GM23338 (cell line): Measurements from ENCODE around the gene DOP1A. TPM values are rescaled to one million over a fixed set of nuclear protein-coding genes. Genes with fewer than 3 reads are reported as not detected.

Experiments
- ATAC-seq: fragments of 200-7000 bp; cut with Tn5 transposase; 3 replicates; pipeline ENCODE4 v1.9.1; 2020
- DNase-seq: peaks from one replicate; pipeline ENCODE4 v3.0.0-alpha.2; 2015; ENCODE audit warnings: low spot score
- H2AFZ ChIP-seq: fragments of 200-600 bp; sonication (generic); 2 replicates; pipeline ENCODE4 v1.8.0; 2016; ENCODE audit warnings: antibody characterized with exemption, mild to moderate bottlenecking, moderate library complexity
- H3F3A ChIP-seq: fragments of 200-600 bp; sonication (generic); replicated peaks from 2 replicates; pipeline ENCODE4 v1.8.0; 2017; ENCODE audit warnings: antibody characterized with exemption, mixed run types, low read depth
- H3K27ac ChIP-seq: fragments of 200-600 bp; sonication (generic); 2 replicates; pipeline ENCODE4 v1.6.1; 2016; ENCODE audit warnings: low read depth
- H3K27me3 ChIP-seq: fragments of 200-600 bp; sonication (generic); 2 replicates; pipeline ENCODE4 v1.8.0; 2016; ENCODE audit warnings: mild to moderate bottlenecking, mixed run types, moderate library complexity; ENCODE audit not compliant: insufficient read depth
- H3K36me3 ChIP-seq: fragments of 200-600 bp; sonication (generic); 2 replicates; pipeline ENCODE4 v1.8.0; 2016; ENCODE audit warnings: mild to moderate bottlenecking; ENCODE audit not compliant: insufficient read depth
- H3K4me1 ChIP-seq: fragments of 200-600 bp; sonication (generic); 2 replicates; pipeline ENCODE4 v1.8.0; 2016; ENCODE audit warnings: mild to moderate bottlenecking, moderate library complexity; ENCODE audit not compliant: insufficient read depth
- H3K4me2 ChIP-seq: fragments of 200-600 bp; sonication (generic); 2 replicates; pipeline ENCODE4 v1.7.1; 2017; ENCODE audit warnings: mixed run types
- H3K4me3 ChIP-seq: fragments of 200-600 bp; sonication (generic); 2 replicates; pipeline ENCODE4 v1.6.1; 2016; ENCODE audit warnings: mixed run types
- H3K79me2 ChIP-seq: fragments of 200-600 bp; sonication (generic); replicated peaks from 2 replicates; pipeline ENCODE4 v1.8.0; 2017; ENCODE audit warnings: mild to moderate bottlenecking; ENCODE audit not compliant: insufficient read depth
- H3K9me2 ChIP-seq: fragments of 200-600 bp; sonication (generic); 2 replicates; pipeline ENCODE4 v1.8.0; 2017; ENCODE audit not compliant: insufficient read depth
- H4K20me1 ChIP-seq: fragments of 200-600 bp; sonication (generic); replicated peaks from 2 replicates; pipeline ENCODE4 v1.8.0; 2017; ENCODE audit warnings: mild to moderate bottlenecking; ENCODE audit not compliant: insufficient read depth
- H3K27ac Mint-ChIP-seq: 2 replicates; pipeline ENCODE4 v1.8.0; 2020; ENCODE audit warnings: inconsistent platforms, mild to moderate bottlenecking, moderate library complexity, mixed read lengths
- H3K27me3 Mint-ChIP-seq: 3 replicates; pipeline ENCODE4 v1.8.0; 2022; ENCODE audit warnings: low read depth, mild to moderate bottlenecking, moderate library complexity, mixed read lengths, inconsistent platforms; ENCODE audit not compliant: insufficient read depth, poor library complexity
- H3K36me3 Mint-ChIP-seq: 3 replicates; pipeline ENCODE4 v1.8.0; 2021; ENCODE audit warnings: low read depth, mild to moderate bottlenecking, inconsistent platforms, moderate library complexity, mixed read lengths
- H3K4me1 Mint-ChIP-seq: 3 replicates; pipeline ENCODE4 v1.8.0; 2020; ENCODE audit warnings: mild to moderate bottlenecking, inconsistent platforms, mixed read lengths
- H3K4me3 Mint-ChIP-seq: 3 replicates; pipeline ENCODE4 v1.8.0; 2021; ENCODE audit warnings: moderate library complexity, mild to moderate bottlenecking, inconsistent platforms, mixed read lengths
- H3K9me3 Mint-ChIP-seq: 3 replicates; pipeline ENCODE4 v1.8.0; 2020; ENCODE audit warnings: moderate library complexity, mild to moderate bottlenecking, inconsistent platforms, mixed read lengths
- CTCF ChIP-seq, 2 experiments: fragments of 200-600 bp in 1 of 2; sonication (generic) in 1 of 2; conservative IDR thresholded peaks; 2 replicates each; pipeline versions ENCODE4 v1.5.1 to v1.6.1; 2016 to 2017; ENCODE audit warnings: antibody characterized with exemption in 2 of 2, low read depth in 2 of 2, mild to moderate bottlenecking in 2 of 2, moderate library complexity in 1 of 2
- EZH2 ChIP-seq: fragments of 200-600 bp; sonication (generic); IDR thresholded peaks from one replicate; pipeline ENCODE4 v1.8.0; 2017; ENCODE audit warnings: antibody characterized with exemption, mild to moderate bottlenecking, low read depth; ENCODE audit not compliant: unreplicated experiment
- EZH2phosphoT487 ChIP-seq: fragments of 200-600 bp; sonication (generic); IDR thresholded peaks from one replicate; pipeline ENCODE4 v1.8.1; 2018; ENCODE audit warnings: antibody characterized with exemption; ENCODE audit not compliant: unreplicated experiment
- polyA plus RNA-seq: library from polyadenylated mRNA; unstranded; fragments of >200 nt; fragmentation: Nextera tagmentation; extraction: Ambion mirVana; gene quantifications from 2 replicates; pipeline ENCODE4 v1.2.1, GENCODE V29; 2016
- total RNA-seq: library from RNA; depleted of rRNA; stranded (reverse); fragments of >200 nt; shearing (Covaris generic); gene quantifications from 2 replicates; pipeline ENCODE4 v1.2.3, GENCODE V29; 2014
- TF ChIP-seq, protein P1 (sequence below): fragments of 250-450 bp; sonication (Bioruptor Pico); IDR thresholded peaks from 2 replicates; pipeline ENCODE4 v1.5.0; 2020; ENCODE audit warnings: mild to moderate bottlenecking, moderate library complexity

Gene DOP1A
- total and polyA plus RNA-seq, 2 experiments from 2014 or later: 3.9 to 18.6 TPM

- TF ChIP-seq, protein P1, sequence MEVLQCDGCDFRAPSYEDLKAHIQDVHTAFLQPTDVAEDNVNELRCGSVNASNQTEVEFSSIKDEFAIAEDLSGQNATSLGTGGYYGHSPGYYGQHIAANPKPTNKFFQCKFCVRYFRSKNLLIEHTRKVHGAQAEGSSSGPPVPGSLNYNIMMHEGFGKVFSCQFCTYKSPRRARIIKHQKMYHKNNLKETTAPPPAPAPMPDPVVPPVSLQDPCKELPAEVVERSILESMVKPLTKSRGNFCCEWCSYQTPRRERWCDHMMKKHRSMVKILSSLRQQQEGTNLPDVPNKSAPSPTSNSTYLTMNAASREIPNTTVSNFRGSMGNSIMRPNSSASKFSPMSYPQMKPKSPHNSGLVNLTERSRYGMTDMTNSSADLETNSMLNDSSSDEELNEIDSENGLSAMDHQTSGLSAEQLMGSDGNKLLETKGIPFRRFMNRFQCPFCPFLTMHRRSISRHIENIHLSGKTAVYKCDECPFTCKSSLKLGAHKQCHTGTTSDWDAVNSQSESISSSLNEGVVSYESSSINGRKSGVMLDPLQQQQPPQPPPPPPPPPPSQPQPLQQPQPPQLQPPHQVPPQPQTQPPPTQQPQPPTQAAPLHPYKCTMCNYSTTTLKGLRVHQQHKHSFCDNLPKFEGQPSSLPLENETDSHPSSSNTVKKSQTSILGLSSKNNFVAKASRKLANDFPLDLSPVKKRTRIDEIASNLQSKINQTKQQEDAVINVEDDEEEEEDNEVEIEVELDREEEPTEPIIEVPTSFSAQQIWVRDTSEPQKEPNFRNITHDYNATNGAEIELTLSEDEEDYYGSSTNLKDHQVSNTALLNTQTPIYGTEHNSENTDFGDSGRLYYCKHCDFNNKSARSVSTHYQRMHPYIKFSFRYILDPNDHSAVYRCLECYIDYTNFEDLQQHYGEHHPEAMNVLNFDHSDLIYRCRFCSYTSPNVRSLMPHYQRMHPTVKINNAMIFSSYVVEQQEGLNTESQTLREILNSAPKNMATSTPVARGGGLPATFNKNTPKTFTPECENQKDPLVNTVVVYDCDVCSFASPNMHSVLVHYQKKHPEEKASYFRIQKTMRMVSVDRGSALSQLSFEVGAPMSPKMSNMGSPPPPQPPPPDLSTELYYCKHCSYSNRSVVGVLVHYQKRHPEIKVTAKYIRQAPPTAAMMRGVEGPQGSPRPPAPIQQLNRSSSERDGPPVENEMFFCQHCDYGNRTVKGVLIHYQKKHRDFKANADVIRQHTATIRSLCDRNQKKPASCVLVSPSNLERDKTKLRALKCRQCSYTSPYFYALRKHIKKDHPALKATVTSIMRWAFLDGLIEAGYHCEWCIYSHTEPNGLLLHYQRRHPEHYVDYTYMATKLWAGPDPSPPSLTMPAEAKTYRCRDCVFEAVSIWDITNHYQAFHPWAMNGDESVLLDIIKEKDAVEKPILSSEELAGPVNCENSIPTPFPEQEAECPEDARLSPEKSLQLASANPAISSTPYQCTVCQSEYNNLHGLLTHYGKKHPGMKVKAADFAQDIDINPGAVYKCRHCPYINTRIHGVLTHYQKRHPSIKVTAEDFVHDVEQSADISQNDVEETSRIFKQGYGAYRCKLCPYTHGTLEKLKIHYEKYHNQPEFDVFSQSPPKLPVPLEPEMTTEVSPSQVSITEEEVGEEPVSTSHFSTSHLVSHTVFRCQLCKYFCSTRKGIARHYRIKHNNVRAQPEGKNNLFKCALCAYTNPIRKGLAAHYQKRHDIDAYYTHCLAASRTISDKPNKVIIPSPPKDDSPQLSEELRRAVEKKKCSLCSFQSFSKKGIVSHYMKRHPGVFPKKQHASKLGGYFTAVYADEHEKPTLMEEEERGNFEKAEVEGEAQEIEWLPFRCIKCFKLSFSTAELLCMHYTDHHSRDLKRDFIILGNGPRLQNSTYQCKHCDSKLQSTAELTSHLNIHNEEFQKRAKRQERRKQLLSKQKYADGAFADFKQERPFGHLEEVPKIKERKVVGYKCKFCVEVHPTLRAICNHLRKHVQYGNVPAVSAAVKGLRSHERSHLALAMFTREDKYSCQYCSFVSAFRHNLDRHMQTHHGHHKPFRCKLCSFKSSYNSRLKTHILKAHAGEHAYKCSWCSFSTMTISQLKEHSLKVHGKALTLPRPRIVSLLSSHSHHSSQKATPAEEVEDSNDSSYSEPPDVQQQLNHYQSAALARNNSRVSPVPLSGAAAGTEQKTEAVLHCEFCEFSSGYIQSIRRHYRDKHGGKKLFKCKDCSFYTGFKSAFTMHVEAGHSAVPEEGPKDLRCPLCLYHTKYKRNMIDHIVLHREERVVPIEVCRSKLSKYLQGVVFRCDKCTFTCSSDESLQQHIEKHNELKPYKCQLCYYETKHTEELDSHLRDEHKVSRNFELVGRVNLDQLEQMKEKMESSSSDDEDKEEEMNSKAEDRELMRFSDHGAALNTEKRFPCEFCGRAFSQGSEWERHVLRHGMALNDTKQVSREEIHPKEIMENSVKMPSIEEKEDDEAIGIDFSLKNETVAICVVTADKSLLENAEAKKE: no peak
- TF ChIP-seq EZH2phosphoT487: no peak
These were observed 13.8 kb upstream of the DOP1A start (continued) for GRCh38 chr6:83053678-83054077.

DNA sequence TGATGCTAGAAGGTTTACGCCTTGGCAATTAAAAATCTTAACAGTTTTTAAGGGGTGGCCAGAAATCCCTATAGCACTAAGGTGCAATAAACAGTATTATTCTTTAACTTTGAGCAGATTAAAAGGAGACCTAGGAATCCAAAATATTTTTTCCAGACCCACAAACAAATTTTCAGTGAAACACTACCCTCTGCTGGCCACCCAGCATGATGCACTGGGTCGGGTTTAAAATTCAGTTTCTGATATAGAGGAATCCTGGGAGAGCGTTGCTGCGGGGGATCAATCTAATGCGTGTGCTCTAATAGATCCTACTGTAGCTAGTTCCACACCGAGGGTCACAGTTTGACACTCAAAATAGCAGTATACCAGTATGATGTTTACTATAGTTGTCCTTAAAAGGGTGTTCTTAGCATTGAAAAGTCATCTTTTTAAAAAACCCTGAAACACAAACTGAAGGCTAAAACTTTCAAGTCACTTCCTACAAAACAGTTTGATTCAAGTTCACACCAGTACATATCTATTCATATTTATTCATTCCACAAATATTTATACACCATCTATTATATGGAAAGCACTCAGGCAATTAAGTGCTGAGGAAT is 12.0 kb upstream of the DOP1A start:
- TF ChIP-seq EZH2 (no peak), CTCF (conservative IDR thresholded peaks at IDR 0.05; ENCODE audit: low read depth in 2 of 2) (peak; percentile 82 to 93)
- TF ChIP-seq, protein P1: no peak
- peaks cover 30% of the 10 kb centered on the region for H3K36me3 Mint-ChIP-seq
- H3K9me3 Mint-ChIP-seq: no peaks in the 10 kb centered on the region
- no peak overlapping the region for H2AFZ ChIP-seq
- H3K4me3 ChIP-seq: no peak overlapping the region
- peaks cover 3% of the 10 kb centered on the region; the same call in 2 of the 3 replicates for H3K4me1 Mint-ChIP-seq
- peaks cover 35% of the 10 kb centered on the region for H3K79me2 ChIP-seq
- no peaks in the 10 kb centered on the region for H3K27me3 ChIP-seq
- H3K27ac Mint-ChIP-seq: no peak overlapping the region
- H3K4me1 ChIP-seq: no peaks in the 10 kb centered on the region
- peaks cover 10% of the 10 kb centered on the region for H4K20me1 ChIP-seq
- H3K9me2 ChIP-seq: no peaks in the 10 kb centered on the region
- no peak overlapping the region for H3K4me3 Mint-ChIP-seq
- H3K4me2 ChIP-seq: no peak overlapping the region
- H3K27ac ChIP-seq: no peak overlapping the region
- peaks cover 2% of the 10 kb centered on the region for H3K27me3 Mint-ChIP-seq
- DNase-seq (peak; percentile 78), ATAC-seq (peak; percentile 75)
- H3F3A ChIP-seq: no peaks in the 10 kb centered on the region
- peaks cover 9% of the 10 kb centered on the region; the same call in 1 of the 2 replicates for H3K36me3 ChIP-seq
